Measurements from ENCODE around the gene DNMBP.
"Not testable (repeated sequence)": the region's sequence is repeated elsewhere in the genome, so short reads cannot be mapped to it uniquely, and the experiment has no call there.

DNMBP gene

GRCh38 chr10:100019787-100020141 is 10.0 kb upstream of the DNMBP start:
- no peak for DNase-seq

DNA sequence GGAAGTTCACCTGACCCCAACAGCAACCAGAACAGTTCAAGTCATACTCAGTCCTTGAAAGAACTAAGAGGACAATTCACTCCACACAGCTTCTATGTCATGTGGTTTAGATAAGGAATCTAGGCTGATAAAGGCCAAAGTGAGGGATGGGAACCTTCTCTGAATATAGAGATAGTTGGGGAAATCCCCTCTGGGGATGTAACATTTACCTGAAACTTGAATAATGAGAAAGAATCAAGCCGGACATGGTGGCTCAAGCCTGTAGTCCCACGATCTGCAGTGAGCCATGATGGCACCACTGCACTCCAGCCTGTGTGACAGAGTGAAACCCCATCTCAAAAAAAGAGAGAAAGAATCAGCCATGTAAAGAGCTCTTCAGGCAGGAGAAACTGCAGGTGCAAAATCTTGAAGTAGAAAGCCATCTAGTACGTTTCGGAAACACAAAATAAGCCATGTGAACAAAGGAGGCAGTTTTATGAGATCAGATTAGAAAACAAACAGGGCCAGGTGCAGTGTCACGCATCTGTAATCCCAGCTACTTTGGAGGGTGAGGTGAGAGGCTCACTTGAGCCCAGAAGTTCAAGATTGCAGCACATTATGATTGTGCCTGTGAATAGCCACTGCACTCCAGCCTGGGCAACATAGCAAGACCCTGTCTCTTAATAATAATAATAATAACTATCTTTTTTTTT is 4.5 kb upstream of the DNMBP start:
- DNase-seq, result no peak

DNA sequence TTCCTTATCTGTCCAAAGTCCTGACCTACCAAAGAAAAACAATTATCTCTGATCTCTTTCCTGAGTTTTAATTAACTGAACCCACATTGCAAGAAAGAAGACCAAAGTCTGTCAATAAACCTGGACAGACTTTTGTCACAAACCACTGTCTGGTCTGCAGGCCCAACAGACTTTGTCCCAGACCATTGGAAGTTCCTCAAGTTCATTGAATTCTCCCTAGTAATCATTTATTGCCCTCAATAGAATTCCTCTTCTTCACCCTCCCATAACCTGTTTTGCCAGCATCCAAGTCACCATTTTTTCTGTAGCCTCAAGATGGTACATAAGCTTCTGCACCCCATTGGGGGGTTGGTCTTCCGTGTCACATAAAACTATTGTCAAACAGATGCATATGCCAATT is 3.9 kb upstream of the DNMBP start:
- no peak for DNase-seq

GRCh38 chr10:100011906-100012305 is 2.2 kb upstream of the DNMBP start:
- DNase-seq, result not testable (repeated sequence)

- DNase-seq, result peak; percentile 44
Observed at GRCh38 chr10:100009283-100009792, 409 bp downstream of the DNMBP start.

DNA sequence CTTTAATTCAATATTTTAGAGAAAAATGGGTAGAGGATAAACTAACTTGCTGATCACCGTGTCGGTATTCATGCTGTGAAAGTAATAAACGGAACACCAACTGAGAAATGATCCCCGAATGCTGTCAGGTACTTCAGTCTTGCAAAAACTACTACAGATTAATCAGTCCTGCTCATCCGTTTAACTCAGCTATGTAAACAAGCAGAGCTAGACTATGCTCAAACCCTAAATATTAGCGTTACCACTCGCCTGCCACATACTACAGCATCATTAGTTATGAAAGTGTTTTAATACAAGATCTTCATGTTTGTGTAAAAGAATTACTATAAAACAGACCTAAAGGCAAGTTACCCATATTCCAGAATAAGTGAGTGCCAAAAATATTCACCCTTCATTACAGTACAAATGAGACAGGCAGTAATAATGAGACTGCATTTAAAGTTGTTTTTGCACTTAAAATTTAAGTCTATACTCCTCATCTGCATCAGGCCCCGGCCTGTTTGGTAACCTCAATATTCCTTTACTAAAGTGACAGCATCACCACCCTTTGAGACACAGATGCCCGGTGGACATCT is 952 bp downstream of the DNMBP start:
- no peak for DNase-seq

- no peak for DNase-seq
Observed at GRCh38 chr10:100008142-100008522, 1.6 kb downstream of the DNMBP start.

- no peak for DNase-seq
Observed at GRCh38 chr10:100007231-100008141, 2.3 kb downstream of the DNMBP start.

- DNase-seq, result no peak
Observed at GRCh38 chr10:100006243-100006886, 3.4 kb downstream of the DNMBP start.

GRCh38 chr10:100004805-100005510 is 4.8 kb downstream of the DNMBP start:
- DNase-seq, result no peak

GRCh38 chr10:100000109-100000644 is 9.6 kb downstream of the DNMBP start:
- DNase-seq, result no peak

GRCh38 chr10:99999319-100000108 is 10.2 kb downstream of the DNMBP start:
- DNase-seq, result no peak

DNA sequence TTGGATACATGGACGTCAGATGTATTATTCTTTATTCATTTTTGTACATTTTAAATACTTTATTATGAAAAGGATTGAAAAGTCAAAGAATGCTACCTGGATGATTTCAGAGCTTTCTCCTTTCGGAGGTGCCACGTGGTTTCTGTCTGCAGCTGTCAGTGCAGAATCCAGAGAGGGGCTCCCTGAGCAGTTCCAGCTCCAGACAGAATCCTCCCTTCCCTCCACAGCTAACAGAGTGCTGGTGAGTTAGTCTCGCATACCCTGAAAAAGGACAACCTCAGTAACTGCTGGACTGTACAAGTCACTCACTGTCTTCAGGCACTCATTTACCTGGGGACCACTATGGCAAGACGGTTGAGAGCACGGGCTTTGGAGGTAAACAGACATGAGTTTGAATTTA is 10.9 kb downstream of the DNMBP start:
- DNase-seq, result no peak

DNA sequence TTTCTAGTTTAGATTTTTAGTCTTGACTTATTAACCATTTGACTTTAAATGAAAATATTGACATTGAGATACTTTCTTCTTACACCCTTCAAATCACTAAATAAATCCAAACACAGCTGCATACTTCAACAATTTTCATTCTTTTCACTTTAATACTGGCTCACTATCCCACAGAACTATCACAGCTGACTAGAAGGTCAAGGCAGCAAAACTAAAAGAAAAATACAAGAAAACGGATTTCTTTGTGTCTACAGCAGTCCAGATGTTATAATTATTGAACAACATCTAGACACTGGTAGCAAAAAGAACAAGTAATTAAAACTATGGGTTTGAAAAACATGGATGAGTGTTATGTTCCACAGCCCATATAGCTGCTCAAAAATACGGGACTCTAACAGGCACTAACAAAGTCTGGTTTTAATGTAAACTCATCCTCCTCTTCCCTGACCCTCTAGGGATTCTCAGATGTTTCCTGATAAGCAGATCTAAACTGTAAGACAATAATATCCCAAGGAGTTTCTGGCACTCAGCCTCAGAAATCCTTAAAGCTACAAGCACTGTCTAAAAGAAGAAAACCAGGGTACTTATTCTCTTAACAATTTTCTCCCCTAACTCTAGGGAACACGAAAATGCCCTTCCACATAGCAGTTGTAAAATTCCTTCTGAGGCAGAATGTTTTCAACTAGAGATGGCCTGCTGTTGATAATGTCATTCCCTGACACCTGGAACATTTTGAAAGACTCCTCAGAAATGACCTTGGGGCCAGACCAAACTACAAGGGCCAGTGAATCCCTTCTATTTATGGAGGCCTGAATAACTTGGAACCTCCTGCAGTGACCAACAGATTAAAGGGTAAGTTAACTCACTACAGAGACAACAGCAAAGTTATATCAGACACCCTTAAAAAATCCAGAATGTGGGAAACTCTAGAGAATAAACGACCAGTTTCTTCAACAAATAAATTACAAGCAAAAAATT is 12.8 kb downstream of the DNMBP start:
- DNase-seq, result no peak

GRCh38 chr10:99995713-99996112 is 14.0 kb downstream of the DNMBP start:
- DNase-seq, result no peak

DNA sequence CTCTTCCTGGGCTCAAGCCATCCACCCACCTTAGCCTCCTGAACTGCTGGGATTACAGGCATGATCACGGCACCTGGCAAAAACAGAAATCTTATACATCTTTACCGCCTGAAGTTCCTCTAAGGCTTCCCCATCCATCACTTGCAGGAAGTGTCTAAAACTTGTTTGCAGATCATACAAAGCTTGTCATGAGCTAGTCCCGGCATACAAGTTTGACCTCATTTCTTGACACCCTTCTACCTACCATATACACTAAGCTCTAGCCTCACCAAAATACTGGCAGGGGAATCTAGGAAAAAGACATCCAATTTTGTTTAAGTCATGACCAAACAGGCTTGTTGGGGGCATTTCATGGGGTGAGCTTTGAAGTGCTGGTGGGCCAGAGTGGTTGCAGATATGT is 14.5 kb downstream of the DNMBP start:
- DNase-seq, result no peak

GRCh38 chr10:99994801-99995200 is 14.9 kb downstream of the DNMBP start:
- DNase-seq, result no peak

DNA sequence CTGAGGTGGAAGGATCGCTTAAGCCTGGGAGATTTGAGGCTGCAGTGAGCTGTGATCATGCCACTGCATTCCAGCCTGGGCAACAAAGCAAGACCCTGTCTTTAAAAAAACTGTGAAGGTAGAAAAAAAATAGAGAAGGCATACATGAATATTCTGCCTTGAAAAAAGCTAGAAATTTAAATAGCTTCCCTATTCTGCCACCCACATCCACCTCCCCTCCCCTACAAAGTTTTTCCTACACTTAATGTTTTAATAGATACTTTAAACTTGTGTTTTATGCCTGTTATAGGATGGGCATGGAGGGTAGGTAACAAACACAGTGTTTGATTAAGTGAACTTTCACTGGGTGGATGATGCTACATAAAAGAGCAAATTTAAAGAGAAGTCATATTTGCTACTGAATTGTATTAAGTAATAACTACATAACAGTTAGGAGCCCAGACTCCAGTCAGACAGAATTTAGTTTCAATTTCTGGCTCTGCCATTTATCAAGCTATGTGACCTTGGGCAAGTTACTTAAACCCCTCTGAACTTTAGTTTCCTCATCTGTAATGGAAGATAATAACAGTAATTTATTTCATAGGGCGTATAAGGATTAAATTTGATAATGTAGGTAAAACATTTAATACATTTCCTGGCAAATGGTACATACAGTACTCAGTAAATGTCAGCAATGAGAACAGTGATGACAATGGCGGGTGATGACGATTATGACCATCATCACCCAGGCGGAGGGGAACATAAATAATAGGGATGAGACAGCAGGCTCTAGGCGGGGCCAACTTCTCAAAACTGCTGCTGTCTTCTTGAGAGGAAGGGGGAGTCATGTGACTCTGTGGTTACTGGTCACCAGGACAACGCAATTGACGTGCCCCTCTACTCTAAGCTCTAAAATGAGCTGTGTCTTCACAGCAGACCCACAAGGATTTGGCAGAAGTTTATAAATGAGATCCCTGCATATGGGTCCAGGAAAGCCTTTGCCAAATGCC is 15.8 kb downstream of the DNMBP start:
- DNase-seq, result no peak

DNA sequence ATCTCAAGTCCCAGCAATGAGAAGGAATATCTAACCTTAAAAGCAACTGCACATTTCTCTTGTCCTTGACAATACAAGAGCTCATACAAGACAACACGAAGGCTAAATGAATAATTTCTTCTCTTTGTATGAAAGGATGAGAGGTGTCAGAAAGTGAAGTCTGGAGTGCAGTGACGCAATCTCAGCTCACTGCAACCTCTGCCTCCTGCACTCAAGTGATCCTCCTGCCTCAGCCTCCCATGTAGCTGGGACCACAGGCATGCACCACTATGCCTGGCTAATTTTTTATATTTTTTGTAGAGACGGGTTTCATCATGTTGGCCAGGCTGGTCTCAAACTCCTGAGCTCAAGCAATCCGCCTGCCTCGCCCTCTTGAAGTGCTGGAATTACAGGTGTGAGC is 24.1 kb downstream of the DNMBP start:
- not testable (repeated sequence) for DNase-seq

Measured in NCI-H2171 (cell line).